Measurements from ENCODE around the gene AHSA1.

AHSA1 gene

GRCh38 chr14:77424862-77425261 lies 33.0 kb upstream of the AHSA1 start:
- Histone ChIP-seq H3K4me1 (no peaks in the 10 kb centered on the region), H3K4me3 (ENCODE audit: low read depth, low read length) (no peak overlapping the region), H3K9me3 (no peaks in the 10 kb centered on the region), H3K27me3 (no peaks in the 10 kb centered on the region), H3K36me3 (peaks cover 32% of the 10 kb centered on the region)
- DNase-seq, result no peak
- TF ChIP-seq, protein P1, sequence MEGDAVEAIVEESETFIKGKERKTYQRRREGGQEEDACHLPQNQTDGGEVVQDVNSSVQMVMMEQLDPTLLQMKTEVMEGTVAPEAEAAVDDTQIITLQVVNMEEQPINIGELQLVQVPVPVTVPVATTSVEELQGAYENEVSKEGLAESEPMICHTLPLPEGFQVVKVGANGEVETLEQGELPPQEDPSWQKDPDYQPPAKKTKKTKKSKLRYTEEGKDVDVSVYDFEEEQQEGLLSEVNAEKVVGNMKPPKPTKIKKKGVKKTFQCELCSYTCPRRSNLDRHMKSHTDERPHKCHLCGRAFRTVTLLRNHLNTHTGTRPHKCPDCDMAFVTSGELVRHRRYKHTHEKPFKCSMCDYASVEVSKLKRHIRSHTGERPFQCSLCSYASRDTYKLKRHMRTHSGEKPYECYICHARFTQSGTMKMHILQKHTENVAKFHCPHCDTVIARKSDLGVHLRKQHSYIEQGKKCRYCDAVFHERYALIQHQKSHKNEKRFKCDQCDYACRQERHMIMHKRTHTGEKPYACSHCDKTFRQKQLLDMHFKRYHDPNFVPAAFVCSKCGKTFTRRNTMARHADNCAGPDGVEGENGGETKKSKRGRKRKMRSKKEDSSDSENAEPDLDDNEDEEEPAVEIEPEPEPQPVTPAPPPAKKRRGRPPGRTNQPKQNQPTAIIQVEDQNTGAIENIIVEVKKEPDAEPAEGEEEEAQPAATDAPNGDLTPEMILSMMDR (IDR thresholded peaks at IDR 0.05; ENCODE audit: low read depth, low read length), result no peak

DNA sequence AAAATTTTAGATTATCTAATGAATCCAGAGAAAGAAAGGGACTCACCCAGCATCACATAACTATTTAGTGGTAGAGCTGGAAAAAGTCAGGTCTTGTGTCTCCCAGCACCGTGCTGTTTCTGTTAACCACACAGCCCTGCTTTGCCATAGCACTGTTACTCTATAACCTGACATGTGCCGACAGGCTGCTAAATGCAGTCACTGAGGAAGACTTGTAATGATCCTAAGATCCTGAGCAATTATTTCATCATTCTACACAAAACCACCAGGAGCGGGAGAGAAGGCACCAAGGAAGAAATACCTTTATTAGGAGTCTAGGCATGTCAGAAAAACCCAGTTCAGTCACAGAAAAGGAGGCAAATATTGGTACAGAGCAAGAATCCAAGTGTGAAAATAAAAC lies 31.5 kb upstream of the AHSA1 start:
- DNase-seq, result no peak
- Histone ChIP-seq H3K4me1 (no peaks in the 10 kb centered on the region), H3K27me3 (no peaks in the 10 kb centered on the region), H3K36me3 (peaks cover 32% of the 10 kb centered on the region), H3K4me3 (ENCODE audit: low read depth, low read length) (no peak overlapping the region), H3K9me3 (no peaks in the 10 kb centered on the region)
- TF ChIP-seq, protein P1 (IDR thresholded peaks at IDR 0.05; ENCODE audit: low read depth, low read length), result no peak

DNA sequence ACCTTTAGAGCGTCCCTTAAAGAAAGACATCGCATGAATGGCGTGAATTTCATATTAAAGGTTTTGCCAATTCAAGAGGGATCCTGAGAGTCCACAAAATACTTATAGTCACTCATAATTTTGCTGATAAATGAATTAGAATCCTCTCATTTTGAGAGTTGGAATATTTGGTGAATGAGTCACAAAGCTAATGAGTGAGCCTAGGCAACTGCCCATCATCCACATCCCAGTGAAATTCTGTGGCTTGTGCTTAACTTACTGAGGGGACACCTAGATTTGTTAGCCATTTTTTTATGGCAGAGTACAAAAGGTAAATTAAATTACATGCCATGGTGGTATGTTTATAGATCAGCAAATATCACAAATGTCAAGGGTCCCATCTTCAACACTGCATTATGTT lies 21.9 kb upstream of the AHSA1 start:
- no peak overlapping the region for H3K4me3 ChIP-seq (ENCODE audit: low read depth, low read length)
- DNase-seq, result no peak
- H3K4me1 ChIP-seq, result no peaks in the 10 kb centered on the region
- no peaks in the 10 kb centered on the region for H3K27me3 ChIP-seq
- H3K9me3 ChIP-seq, result no peaks in the 10 kb centered on the region
- TF ChIP-seq, protein P1 (IDR thresholded peaks at IDR 0.05; ENCODE audit: low read depth, low read length), result no peak
- peaks cover 13% of the 10 kb centered on the region; the same call in 1 of the 2 replicates for H3K36me3 ChIP-seq

- Histone ChIP-seq H3K36me3 (peaks cover 10% of the 10 kb centered on the region), H3K4me1 (no peaks in the 10 kb centered on the region), H3K4me3 (ENCODE audit: low read depth, low read length) (no peak overlapping the region), H3K9me3 (no peaks in the 10 kb centered on the region), H3K27me3 (no peaks in the 10 kb centered on the region)
- TF ChIP-seq, protein P1 (IDR thresholded peaks at IDR 0.05; ENCODE audit: low read depth, low read length), result no peak
- DNase-seq, result no peak
Measured at GRCh38 chr14:77438596-77438995, 19.3 kb upstream of the AHSA1 start.

DNA sequence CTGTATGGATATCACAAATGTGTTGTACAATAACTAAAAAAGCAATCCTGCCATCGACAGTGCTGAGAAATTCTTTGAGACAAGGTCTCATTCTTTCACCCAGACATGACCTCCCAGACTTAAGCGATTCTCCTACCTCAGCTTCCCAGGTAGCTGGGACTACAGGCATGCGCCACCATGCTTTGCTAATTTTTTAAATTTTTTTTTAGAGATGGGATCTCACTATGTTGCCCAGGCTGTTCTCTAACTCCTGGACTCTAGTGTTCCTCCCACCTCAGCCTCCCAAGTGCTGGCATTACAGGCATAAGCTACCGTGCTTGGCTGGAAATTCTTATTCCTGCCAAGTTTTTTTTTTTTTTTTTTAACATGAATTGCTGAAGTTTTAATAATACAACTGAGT lies 18.0 kb upstream of the AHSA1 start:
- peaks cover 12% of the 10 kb centered on the region for H3K36me3 ChIP-seq
- no peaks in the 10 kb centered on the region for H3K9me3 ChIP-seq
- DNase-seq, result no peak
- TF ChIP-seq, protein P1 (IDR thresholded peaks at IDR 0.05; ENCODE audit: low read depth, low read length), result no peak
- H3K4me3 ChIP-seq (ENCODE audit: low read depth, low read length), result no peak overlapping the region
- H3K27me3 ChIP-seq, result no peaks in the 10 kb centered on the region
- no peaks in the 10 kb centered on the region for H3K4me1 ChIP-seq

DNA sequence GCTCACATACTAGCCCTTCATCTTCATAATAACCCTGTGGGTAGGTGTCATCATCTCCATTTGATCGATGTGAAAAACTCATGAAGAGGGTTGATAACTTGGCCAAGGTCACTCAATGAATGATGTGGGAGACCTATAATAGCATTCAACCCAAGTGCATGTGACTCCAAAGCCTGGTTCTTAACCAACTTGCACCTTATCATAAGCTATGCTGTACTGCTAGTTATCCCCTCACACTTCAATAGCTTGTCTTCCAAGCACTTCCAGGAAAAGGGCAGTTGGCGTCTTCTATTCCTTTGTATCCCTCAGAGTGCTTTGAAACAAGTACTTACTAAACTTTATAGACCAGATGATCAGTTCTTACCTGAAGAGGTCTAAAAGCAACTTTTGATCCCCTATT lies 15.7 kb upstream of the AHSA1 start:
- H3K4me3 ChIP-seq (ENCODE audit: low read depth, low read length), result no peak overlapping the region
- no peaks in the 10 kb centered on the region for H3K4me1 ChIP-seq
- DNase-seq, result no peak
- H3K9me3 ChIP-seq, result no peaks in the 10 kb centered on the region
- peaks cover 12% of the 10 kb centered on the region for H3K36me3 ChIP-seq
- TF ChIP-seq, protein P1 (IDR thresholded peaks at IDR 0.05; ENCODE audit: low read depth, low read length), result no peak
- H3K27me3 ChIP-seq, result no peaks in the 10 kb centered on the region
